Measurements from ENCODE around the gene PIEZO2.

DNA sequence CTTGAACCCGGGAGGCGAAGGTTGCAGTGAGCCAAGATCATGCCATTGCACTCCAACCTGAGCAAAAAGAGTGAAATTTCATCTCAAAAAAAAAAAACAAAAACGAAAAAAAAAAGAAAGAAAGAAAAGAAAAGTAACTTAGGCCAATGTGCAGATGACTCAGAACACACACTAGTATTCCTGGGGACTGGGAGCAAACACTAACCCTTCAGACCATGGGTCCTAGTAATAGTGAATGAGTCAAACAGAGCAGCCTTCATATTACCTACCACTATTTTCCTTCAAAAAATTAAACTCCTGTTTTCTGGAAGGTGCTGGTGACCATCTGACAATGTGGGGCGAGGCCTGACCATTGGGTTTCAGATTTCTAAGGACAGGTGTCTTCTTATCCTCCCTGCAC is 253.4 kb downstream of the PIEZO2 start:
- TF ChIP-seq, protein P1, sequence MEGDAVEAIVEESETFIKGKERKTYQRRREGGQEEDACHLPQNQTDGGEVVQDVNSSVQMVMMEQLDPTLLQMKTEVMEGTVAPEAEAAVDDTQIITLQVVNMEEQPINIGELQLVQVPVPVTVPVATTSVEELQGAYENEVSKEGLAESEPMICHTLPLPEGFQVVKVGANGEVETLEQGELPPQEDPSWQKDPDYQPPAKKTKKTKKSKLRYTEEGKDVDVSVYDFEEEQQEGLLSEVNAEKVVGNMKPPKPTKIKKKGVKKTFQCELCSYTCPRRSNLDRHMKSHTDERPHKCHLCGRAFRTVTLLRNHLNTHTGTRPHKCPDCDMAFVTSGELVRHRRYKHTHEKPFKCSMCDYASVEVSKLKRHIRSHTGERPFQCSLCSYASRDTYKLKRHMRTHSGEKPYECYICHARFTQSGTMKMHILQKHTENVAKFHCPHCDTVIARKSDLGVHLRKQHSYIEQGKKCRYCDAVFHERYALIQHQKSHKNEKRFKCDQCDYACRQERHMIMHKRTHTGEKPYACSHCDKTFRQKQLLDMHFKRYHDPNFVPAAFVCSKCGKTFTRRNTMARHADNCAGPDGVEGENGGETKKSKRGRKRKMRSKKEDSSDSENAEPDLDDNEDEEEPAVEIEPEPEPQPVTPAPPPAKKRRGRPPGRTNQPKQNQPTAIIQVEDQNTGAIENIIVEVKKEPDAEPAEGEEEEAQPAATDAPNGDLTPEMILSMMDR (IDR thresholded peaks at IDR 0.05 in 8 of 11, conservative IDR thresholded peaks at IDR 0.05 in 3 of 11) = no peak
- no peak for TF ChIP-seq POLR2AphosphoS5 (IDR thresholded peaks at IDR 0.05)

Data from spleen (tissue), 7 donors.